T follicular helper cell (primary cell): Measurements from ENCODE around the gene MAP1B.

Experiments used
- DNase-seq: peaks from one replicate; pipeline ENCODE4 v3.0.0-alpha.2; 2020; ENCODE audit warnings: low read depth

The MAP1B gene

DNA sequence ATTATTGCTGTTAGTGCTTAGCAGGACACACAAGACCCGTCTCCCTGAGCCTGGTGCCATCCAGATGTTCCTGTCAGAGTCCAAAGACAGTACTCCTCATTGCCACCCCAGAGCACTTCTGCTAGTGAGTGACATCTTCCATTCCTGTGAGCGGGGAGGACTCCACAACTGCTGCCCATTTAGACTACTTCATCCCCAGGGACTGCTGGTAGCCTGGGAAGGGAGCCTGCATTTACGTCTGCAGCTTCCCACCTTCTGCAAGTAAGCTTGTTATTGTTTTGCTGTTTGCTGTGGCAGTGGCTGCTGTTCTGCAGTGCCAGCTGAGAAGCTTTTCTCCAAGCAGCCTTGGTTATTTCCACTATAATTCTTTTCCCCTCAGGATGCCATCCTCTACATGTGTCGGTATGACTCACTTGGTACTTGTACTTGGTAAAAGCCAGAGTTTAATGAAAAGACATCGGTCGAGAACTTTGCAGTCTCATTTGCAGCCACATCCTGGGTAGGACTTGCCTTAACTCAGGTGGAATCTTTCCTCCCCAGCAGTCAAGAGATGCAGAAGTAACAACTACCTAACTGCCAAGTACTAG, 10.6 kb upstream of the MAP1B start:
- DNase-seq = no peak

DNA sequence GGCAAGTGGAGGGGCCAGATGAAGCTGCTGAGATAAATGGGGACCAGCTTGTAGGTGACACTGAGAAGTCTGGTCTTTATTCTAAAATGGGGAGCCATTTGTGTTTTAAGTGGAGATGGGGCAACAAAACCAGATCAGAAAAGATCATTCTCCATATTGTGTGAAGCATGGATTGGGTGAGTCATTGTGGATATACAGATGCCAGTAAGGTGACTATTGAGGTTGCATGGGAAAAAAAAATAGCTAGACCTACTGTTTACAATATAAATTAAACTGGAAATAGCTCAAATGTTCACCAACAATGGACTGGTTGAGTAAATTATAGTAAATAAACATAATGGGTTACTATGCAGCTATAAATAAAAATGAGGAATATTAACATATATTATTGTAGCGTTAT, 5.4 kb upstream of the MAP1B start:
- no peak for DNase-seq

DNA sequence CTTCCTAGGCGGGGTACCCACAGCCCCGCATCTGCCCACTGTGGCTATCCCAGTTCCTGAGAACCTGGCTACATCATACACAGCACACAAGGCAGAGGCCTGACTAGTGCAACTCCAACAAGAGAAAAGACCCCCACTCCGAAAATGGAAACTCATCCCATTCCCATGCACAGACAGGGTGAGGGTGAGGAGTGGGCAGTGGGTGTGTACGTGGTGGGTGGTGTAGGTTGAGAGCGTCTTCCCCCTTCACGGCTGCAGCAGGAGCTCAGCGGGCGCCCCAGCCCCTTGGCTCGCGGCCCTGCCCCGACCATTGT, 501 bp upstream of the MAP1B start:
- DNase-seq = no peak

DNA sequence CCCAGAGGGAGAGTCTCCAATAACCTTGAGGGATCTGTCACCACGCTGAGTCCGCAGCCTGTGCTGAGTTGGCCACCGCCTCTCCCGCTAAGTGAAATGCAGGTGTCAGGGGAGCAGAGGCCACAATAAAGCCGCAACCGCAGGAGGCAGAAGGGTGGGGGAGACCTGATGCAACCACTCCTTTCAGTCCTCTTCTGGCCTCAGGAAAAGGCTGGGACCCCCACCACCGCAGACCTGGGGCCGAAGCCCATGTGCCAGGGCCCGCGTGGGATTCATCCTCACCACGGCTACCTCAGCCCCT, 576 bp downstream of the MAP1B start:
- DNase-seq = no peak

DNA sequence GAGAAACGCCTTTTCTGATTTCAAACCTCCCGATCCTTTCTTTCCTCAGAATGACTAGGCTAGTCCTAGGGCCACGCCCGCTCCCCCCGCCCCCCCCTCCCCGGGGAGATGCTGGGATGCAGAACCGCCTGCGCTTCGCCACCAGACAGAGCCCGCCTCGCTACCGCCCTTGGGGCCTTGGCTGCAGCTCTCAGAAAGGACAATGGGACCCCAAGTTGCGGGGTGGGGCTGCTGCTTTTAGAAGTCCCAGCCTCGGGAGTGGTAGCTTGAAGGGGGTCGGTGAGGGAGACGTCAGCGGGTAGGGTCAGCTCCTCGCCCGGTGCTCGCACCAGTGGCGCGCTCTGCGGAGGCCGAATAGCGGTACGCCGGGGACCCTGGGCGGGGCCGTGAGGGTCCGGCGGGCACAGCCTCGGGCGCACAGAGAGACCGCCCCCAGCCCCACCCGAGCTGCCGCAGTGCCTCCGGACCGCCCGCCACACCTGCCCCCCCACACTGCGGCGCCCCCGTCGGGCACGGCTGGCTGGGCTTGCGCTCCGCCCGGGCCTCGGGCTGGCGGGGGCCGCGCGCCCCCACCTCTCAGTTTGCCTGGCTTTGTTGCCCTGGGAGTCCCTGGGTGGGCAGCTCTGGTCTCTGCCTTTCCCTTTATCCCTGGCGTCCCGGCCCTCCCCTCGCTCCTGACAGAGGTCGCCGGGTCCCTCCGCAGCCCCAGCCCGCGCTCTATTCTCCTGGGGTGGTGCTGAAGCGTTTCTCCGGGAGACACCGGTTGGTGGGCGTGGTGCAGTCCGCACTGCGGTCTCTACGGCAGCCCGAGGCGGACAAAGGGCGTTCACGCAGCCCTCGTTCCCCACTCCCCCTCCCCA, 1.2 kb downstream of the MAP1B start:
- DNase-seq = no peak

DNA sequence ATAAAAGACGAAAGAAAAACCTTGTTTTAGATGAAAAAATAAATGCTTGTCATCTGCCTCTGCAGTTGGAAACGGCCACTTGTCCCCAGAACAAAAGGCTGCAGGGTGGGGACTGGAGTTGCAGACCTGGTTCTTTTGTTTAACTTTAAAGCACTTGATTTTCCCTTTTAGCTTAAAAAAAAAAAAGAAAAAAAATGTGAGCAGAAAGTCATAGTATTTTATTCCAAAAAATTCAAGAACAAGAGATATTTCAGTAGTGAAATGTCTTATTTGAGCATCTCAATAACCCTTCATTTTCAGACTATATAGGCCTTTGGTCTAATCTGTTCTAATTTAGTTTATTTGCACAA, 1.8 kb downstream of the MAP1B start:
- DNase-seq = no peak

DNA sequence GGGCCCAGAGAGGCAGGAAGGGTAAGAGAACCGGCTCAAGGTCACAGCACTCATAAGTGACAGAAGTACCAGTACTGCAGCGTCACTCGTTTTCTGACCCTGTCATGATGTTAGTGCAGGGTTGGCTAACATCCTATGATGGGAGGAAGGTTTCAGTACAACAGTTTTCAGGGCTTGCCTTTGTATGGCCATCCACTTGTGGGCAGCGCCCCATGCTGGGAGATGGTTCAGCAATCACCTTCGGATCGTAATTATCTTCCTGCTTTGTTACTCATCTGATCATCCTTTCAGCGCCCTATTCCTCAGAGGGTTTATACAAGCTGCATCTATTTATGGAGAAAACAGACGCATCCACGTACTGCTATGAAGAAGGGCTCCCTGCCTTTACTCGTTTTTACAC, 2.4 kb downstream of the MAP1B start:
- DNase-seq = no peak

DNA sequence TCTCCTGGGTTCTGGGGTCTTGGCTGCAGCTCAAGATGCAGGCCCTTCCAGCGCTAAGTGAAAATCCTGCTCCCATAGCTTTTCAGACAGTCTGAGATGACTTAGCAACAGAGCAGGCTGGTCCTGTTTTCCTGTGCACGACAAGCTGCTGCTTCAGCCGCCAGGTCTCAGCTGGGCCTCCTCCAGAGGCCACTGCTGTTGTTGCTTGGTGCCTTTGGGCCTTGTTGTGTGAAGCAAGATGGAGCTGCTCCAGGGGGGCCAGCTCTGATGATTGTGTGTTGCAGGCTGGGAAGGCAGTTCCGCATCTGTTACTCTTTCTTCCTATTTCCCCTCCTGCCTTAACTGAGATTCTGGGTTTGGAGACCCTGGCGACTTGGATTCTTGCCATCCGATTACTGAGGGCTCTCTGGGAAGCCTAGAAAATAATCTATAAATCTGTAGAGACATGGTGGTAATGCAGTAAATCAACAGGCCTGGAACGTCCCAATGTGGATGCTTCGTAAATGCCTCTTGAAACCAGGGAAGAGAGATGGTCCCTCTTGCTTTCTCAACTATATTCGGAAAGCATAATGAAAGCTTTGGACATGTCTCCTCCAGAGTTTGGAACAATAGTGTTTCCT, 3.2 kb downstream of the MAP1B start:
- no peak for DNase-seq

DNA sequence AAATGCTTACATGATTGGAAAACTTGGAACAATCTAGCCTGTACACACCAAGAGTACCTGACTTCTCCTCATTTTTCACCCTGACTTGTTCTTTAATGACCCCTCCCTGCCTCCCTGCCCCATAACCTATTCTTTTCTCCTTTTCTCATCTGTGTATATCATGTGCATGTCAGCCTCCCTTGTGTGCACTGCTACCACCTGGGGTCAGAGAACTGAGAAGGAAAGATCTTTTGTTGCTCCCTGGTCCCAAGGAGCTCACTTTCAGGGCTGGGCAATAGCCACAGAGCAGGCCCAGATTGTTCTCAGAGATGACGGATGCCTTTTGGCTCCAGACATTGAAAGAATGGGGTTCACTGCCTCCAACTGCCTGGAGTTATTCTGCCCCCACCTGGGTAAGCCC, 5.1 kb downstream of the MAP1B start:
- DNase-seq = no peak

DNA sequence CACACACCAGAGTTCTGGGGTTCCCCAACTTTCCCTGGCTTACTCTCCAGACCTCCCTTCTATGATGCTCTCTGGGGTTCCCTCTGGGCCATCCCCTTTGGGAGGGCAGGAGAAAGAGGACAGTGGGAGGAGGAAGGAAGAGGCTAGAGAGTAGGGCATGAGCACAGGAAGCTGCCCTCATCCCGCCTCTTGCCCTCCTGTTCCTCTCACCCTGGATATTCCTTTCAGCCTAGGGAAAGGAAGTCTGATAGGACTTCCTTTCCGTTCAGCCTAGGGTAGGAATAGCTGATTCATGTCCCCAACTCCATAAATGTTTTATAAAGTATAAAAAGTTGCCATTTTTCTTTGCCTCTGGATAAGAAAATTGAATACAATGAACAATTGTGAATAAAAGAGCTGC, 7.4 kb downstream of the MAP1B start:
- DNase-seq = no peak

DNA sequence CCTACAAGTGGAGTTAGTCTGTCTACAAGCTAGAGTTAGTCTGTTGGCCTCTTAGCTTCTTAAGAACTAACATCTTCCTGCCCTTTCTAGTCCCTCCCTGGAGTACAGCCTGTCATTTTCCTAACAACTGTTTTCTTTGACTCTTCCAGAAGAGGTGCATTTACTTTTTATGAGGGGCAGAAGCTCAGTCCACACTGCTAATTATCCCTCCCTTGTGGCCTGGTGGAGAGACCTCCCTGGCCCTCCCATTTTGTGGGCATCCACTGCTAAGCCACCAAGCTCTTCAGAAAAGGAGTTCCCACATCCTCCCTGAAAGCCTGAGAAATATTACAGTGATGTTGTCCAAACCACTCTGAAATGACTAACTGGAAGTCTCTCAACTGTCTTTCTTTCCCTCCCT, 8.0 kb downstream of the MAP1B start:
- no peak for DNase-seq

DNA sequence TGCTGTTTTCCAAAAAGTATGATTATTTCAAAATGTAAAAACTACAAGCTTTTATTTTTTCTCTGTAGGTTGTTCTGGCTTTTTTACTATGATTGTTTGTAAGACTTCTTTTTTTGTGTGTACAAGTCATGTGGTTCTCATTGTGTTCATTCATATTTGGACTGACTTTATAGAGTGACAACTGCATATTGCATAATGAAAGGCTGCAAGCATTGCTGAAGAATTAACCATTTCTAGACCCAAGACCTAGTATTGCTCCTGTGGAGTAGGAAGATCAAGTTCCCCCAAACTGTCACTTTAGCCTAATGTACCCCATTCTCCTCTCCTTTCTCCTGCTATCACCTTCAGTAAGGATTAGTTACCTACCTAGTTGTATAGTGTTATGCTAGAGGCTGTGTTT, 10.0 kb downstream of the MAP1B start:
- DNase-seq = no peak

DNA sequence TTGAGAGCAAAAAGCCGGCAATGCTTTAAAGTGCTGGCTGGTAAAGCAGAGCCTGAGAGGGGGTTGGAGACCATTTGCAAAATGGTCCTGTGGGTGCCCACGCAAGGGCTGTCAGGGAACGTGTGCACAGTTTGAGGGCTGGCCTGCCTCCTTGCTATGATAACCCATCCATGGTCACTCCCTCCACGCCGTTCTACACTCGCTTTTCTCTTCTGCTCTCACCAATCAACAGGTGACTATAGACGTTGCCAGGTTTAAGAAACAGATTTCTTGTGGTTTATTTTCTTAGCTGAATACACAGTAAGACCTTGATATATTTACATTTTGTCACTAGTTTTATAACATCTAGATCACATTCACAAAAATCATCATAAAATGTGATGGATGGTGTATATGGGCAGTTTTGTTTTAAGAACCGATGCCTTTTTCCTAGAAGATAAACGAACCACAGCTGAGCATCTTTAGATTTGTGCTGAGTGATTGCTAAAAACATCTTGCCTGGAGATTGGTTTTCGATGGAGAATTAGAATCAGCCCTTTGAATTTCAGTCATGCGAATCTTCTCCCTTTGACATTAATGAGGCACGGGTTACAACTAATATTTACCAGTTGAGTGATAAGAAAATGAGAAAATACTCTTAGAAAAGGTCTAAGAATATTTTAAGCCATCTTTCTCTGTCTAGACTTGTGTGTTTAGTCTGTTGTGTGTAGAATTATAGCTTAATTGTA, 13.9 kb downstream of the MAP1B start:
- DNase-seq = no peak

DNA sequence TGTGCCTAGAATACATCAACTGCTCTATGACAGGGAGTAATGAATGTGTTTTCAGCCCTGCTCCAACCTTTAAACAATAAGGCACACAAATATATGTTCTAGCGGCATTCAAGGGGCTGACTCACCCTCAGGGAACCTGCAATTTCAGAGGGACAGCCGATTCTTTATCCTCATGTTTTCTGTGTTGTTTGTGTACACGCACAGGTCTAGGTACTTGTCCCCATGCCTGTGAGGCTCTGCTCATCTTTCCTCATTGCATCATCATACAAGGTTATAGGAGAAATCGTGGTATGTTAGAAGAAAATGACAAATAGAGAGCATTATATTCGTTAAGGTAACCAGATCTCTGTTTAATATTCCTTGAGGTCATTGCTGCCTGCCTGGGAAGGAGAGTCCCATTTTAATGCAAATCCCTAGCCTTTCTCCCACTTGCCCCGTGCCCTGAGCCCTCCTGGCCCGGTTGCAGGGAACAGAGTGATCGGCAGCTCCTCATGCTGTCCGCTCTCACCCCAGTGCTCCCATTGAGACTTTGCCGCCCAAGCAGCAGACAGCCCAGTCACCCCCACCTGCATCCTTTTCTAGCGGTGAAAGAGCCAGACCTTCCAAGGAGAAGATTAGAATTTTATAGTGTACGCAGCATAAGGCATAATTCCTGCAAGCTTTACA, 14.6 kb downstream of the MAP1B start:
- DNase-seq = no peak

DNA sequence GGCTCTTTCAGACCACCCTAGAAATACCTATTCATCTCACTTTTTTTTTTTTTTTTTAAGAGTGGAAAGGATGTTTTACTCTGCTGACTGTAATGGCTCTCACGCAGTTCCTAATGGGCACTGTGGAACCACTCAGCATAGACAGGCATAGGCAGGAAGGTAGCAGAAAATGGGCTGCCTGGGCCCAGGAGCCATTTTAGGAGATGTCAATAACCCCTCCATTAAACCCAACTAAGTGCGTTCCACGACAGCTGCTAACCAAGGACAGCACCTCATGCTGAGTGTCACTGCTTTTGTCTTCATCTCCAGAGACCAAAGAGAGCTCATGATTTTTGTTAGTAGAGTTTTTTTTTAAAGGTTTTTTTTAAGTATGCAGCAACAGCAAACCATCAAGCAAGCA, 15.3 kb downstream of the MAP1B start:
- DNase-seq = no peak

DNA sequence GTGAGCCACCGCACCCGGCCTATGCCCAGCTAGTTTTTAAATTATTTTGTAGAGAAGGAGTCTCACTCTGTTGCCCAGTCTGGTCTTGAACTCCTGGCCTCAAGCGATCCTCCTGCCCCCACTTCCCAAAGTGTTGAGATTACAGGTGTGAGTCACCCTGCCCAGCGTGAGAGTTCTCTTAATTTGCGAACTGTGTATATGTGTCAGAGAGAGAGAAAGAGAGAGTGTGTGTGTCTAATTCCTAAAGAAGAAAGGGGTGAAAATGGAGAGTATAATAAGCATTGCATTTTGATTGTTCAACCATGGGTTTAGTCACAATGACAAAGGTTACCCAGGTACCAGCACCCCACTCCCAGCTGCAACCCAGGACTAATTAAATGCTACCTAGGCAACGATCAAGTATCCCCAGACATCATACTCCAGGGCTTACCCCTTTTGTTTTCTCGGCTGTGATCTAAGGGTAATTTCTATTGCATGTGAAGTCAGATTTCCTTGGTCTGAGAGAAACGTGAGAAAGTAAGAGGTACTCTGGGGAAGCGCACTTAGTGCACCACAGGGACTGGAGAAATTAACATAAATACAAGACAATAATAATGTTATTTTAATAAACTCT, 16.6 kb downstream of the MAP1B start:
- DNase-seq = no peak

DNA sequence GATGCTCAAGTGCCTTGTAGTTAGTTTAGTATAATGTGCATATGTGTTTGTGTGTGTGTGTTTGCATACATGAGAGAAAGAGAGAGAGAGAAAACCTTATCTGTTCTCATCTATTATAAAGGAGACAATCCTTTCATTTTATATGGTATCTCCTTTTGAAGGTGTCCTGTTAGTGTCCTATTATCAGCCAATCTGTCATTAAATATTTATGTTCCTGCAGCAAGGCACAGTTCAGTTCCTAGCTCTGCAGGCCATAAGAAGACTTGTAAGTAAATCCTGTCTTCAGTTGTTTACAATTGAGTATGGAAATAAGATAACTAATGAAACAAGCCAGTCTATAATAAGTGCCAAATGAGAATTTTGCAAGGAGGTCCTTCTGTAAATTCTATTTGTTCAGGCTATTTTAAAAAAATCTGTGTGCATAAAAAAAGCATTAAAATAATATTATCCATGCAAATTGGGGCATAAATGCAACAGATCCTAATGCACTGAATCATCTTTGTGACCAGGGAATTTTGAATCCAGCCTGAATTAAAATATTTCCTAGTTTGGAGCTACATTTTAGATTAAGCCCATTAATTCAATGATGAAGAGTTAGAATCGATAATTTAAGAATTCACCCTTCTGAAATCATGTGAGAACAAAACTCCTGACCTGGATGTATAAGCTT, 18.1 kb downstream of the MAP1B start:
- no peak for DNase-seq

DNA sequence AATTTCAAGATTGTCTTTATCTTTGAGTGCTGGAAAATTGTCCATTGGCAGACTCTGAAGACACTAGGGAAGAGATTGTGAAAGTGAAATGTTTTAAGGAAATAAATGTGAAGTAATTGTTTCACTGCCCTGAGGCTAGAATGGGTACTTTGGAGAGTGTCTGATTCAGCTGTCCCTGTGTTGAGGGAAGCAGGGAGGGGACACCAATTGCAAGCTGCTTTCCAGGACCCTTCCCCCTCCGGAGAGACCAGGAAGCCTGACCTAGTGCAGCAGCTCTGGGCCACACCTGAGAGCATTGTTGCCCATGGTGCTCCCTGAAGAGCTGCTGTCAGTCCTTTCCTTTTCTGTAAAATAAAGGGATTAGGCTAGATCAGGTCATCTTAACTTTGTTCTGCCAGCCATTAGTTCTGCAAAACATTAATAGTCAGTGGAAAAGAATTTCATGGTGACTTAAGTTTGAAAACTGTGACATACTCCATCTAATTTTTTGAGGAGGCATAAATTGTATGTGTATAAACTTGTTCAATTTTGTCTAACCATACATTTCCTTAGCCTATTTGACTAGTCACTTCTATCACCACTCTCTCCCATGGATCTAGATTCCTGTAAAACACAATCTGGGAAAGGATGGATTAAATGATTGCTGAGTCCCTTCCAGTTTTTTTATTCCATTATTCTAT, 18.8 kb downstream of the MAP1B start:
- DNase-seq = no peak

DNA sequence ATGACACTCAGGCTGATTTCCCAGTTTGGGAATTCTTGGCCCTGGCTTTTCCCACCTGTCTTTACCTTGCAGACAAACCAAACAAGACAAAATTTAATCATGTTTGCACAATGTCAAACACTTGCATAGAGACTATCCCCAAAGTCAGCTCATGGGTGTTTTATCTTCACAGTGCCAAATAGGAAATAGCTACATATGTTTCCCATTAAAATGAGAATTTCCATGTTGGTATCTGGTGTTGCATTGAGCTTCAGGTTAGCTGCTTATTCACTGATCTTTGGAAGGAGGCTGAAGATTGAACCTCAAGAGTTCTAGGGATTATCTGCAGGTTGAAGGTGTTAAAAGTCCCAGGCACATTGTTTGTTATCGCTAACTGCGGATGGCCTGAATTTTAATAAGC, 19.5 kb downstream of the MAP1B start:
- no peak for DNase-seq

DNA sequence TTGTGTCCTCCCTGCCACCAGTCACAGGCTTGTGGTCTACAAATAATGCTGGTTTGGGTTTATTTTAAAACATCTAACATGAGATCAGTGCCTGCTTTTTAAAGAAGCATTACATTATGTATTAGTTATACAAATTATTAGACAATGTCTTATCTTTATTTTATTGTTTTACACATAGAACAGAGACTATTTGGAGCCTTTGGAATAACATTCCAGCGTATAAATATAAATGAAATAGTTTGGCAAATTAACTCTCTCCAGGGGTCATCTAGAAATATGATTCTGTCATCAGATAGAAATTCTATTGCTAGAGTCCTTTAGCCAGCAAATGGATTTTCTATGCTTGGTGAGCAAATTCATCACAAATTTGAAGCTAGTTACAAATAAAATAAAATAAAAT, 22.4 kb downstream of the MAP1B start:
- no peak for DNase-seq

DNA sequence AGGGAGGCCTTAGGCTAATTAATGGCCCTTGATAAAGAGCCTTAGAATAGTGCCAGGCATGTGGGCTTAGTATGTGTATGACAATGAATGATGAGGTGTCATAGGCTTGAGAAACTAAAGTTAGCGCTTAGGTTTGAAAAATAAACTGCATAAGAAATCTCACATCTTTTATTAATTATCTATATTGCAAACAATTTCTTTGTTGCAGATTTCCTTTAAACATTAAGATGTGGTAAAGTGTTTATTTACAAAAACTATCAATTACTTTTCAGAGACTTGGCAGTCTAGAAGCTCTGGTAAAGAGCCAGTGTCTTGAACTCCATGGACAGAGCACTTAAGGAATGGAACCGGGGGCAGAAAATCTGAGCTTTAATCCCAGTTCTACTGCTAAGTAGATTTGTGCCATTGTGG, 23.1 kb downstream of the MAP1B start:
- DNase-seq = no peak
